ENCODE data around the gene SHOC1. TPM values are rescaled to one million over a fixed set of nuclear protein-coding genes. Genes with fewer than 3 reads are reported as not detected.

The SHOC1 gene
- total RNA-seq, 1 experiment from 2014 or later: not detected

DNA sequence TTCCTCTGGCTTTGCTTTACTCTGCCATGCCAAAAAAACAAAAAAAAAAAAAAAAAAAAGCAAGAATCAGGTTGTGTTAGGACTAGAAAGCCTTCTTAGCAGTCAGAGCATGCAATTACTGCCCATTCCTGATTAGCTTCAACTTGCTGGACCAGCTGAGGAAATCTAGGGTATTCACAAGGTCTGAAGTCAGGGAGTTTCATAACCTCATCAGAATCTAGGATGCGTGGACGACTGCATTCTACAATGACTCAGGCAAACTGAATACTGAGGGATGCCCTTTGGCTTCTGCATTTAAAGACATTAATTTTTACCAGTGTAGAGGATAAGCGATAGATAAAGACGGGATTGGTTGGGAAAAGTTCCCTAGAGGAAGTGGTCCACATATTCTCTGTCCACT is 39.2 kb upstream of the SHOC1 start:
- Histone ChIP-seq H3K9ac (ENCODE audit: low read length) (no peak overlapping the region), H3K9me3 (ENCODE audit: low read length) (no peaks in the 10 kb centered on the region), H3K4me3 (ENCODE audit: low read length) (no peak overlapping the region), H3K36me3 (ENCODE audit: insufficient read depth, low read length) (no peaks in the 10 kb centered on the region), H4K20me1 (ENCODE audit: insufficient read depth, low read depth, low read length) (no peaks in the 10 kb centered on the region), H3K27ac (ENCODE audit: low read length) (no peak overlapping the region), H3K4me2 (ENCODE audit: low read depth, low read length, poor library complexity, severe bottlenecking) (no peak overlapping the region), H3K79me2 (ENCODE audit: low read length) (no peaks in the 10 kb centered on the region), H3K27me3 (ENCODE audit: low read length) (no peaks in the 10 kb centered on the region), H3K4me1 (ENCODE audit: low read length) (no peaks in the 10 kb centered on the region), H2AFZ (ENCODE audit: low read length) (no peak overlapping the region), H3K9me2 (replicated peaks; ENCODE audit: insufficient read depth, low read length) (no peaks in the 10 kb centered on the region)
- no peak for DNase-seq

DNA sequence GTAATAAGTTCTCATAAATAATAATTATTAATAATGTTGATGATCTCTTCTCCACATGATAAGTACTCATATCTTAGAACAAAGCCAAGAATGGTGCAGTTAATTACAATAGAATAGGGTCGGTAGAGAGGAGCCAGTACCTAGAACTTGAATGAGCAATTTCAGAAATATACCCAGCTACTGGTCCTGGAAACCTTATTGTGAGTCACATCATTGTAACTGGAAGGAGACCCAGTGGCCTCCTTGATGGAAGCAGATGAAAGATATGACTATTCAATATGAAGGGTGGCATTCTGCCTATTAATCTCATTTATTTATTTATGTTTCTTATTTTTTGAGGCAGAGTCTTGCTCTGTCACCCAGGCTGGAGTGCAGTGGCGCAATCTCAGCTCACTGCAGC is 37.7 kb upstream of the SHOC1 start:
- no peak overlapping the region for H3K4me2 ChIP-seq (ENCODE audit: low read depth, low read length, poor library complexity, severe bottlenecking)
- DNase-seq: no peak
- no peak overlapping the region for H3K27ac ChIP-seq (ENCODE audit: low read length)

DNA sequence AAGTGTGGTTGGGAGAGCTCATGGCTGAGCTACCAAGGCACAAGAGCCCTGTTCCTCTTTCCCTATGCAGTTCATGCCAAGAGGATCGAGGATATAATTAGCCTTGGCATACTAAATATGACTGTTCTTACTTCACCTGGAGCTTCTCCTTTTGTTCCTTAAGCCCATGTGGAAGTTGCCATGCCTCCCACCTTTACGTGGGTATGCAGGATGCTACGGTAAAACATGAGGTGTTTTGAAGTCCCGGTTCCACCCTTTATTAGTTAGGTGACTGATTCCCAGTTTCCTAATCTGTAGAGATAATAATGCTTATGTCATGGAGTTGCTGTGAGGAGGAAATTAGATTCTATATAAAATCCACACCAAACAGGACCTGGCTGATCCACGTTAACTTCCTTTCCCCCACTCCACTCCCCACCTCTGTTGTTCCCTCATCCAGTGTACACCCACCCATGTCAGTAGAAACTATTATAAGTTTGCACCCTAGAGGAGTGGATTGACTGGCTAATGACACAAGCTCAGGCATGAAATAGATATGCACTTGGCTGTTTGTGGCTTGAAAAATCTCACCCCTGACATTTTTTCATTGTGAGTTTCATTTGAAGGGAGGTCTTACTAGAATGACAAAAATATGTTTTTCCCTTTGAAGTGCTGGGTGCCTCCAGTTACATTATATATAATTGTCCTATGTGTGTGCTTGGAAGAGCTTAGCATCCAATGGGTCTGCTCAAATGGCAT is 36.8 kb upstream of the SHOC1 start:
- Histone ChIP-seq H3K4me1 (ENCODE audit: low read length) (no peaks in the 10 kb centered on the region), H4K20me1 (ENCODE audit: insufficient read depth, low read depth, low read length) (no peaks in the 10 kb centered on the region), H3K27me3 (ENCODE audit: low read length) (no peaks in the 10 kb centered on the region), H3K4me2 (ENCODE audit: low read depth, low read length, poor library complexity, severe bottlenecking) (no peak overlapping the region), H3K4me3 (ENCODE audit: low read length) (no peak overlapping the region), H3K79me2 (ENCODE audit: low read length) (no peaks in the 10 kb centered on the region), H3K9me2 (replicated peaks; ENCODE audit: insufficient read depth, low read length) (no peaks in the 10 kb centered on the region), H2AFZ (ENCODE audit: low read length) (no peak overlapping the region), H3K9ac (ENCODE audit: low read length) (no peak overlapping the region), H3K9me3 (ENCODE audit: low read length) (no peaks in the 10 kb centered on the region), H3K27ac (ENCODE audit: low read length) (no peak overlapping the region), H3K36me3 (ENCODE audit: insufficient read depth, low read length) (no peaks in the 10 kb centered on the region)
- DNase-seq: no peak

More for the DNA sequence above, 37.7 kb upstream of the SHOC1 start:
- H3K9me3 ChIP-seq (ENCODE audit: low read length): no peaks in the 10 kb centered on the region
- H3K9me2 ChIP-seq (replicated peaks; ENCODE audit: insufficient read depth, low read length): no peaks in the 10 kb centered on the region
- no peaks in the 10 kb centered on the region for H3K27me3 ChIP-seq (ENCODE audit: low read length)
- H3K9ac ChIP-seq (ENCODE audit: low read length): no peak overlapping the region
- H3K4me3 ChIP-seq (ENCODE audit: low read length): no peak overlapping the region
- H3K4me1 ChIP-seq (ENCODE audit: low read length): no peaks in the 10 kb centered on the region
- H3K79me2 ChIP-seq (ENCODE audit: low read length): no peaks in the 10 kb centered on the region
- no peaks in the 10 kb centered on the region for H4K20me1 ChIP-seq (ENCODE audit: insufficient read depth, low read depth, low read length)
- H2AFZ ChIP-seq (ENCODE audit: low read length): no peak overlapping the region
- H3K36me3 ChIP-seq (ENCODE audit: insufficient read depth, low read length): no peaks in the 10 kb centered on the region

DNA sequence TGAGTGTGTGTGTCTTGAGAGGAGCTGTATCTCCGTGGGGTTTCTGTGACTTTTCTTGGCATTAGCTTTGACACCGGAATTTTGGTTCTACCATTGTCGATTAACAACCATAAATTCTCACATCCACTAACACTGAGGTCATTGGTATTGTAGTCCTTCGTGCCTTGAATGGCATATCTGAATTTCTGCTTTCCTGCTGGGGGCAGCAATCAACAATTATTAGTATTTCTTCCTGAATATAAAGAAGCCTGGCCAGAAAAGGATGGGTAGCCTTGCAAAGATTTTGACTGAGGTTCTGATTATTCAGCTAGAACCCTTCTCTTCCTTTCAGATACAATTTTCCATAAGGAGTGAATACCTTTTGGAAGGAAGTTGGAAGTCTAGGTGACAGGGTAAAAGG is 33.5 kb upstream of the SHOC1 start:
- no peak for DNase-seq
- Histone ChIP-seq H3K9me3 (ENCODE audit: low read length) (no peaks in the 10 kb centered on the region), H3K4me2 (ENCODE audit: low read depth, low read length, poor library complexity, severe bottlenecking) (no peak overlapping the region), H3K27me3 (ENCODE audit: low read length) (no peaks in the 10 kb centered on the region), H3K79me2 (ENCODE audit: low read length) (no peaks in the 10 kb centered on the region), H3K9ac (ENCODE audit: low read length) (no peak overlapping the region), H3K9me2 (replicated peaks; ENCODE audit: insufficient read depth, low read length) (no peaks in the 10 kb centered on the region), H3K27ac (ENCODE audit: low read length) (no peak overlapping the region), H3K4me1 (ENCODE audit: low read length) (no peaks in the 10 kb centered on the region), H4K20me1 (ENCODE audit: insufficient read depth, low read depth, low read length) (no peaks in the 10 kb centered on the region), H2AFZ (ENCODE audit: low read length) (no peak overlapping the region), H3K36me3 (ENCODE audit: insufficient read depth, low read length) (no peaks in the 10 kb centered on the region), H3K4me3 (ENCODE audit: low read length) (no peak overlapping the region)

DNA sequence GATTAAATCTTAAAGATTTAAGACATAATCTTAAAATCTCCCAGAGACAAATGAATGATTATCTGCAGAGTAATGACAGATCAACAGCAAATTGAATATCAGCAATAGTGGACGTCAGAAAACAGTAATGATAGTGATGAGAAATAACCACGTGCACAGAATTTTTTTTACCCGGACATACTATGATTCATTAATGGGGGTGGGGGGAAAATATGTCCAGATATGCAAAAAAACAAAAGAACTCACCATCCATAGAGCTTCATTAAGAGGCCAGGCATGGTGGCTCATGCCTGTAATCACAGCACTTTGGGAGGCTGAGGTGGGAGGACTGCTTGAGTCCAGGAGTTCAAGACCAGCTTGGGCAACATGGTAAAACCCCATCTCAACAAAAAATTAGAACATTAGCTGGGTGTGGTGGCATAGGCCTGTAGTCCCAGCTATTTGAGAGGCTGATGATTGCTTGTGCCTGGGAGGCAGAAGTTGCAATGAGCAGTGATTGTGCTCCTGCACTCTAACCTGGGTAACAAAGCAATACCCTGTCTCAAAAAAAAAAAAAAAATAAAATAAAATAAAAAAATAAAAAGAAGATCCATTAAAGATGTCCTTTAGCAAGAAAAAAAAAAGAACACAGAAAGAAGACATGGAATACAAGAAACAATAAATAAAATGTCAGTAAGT is 30.9 kb upstream of the SHOC1 start:
- Histone ChIP-seq H3K36me3 (ENCODE audit: insufficient read depth, low read length) (no peaks in the 10 kb centered on the region), H3K9me3 (ENCODE audit: low read length) (no peaks in the 10 kb centered on the region), H3K27me3 (ENCODE audit: low read length) (no peaks in the 10 kb centered on the region), H3K79me2 (ENCODE audit: low read length) (no peaks in the 10 kb centered on the region), H3K4me1 (ENCODE audit: low read length) (no peaks in the 10 kb centered on the region), H3K9ac (ENCODE audit: low read length) (no peak overlapping the region), H3K4me3 (ENCODE audit: low read length) (no peak overlapping the region), H4K20me1 (ENCODE audit: insufficient read depth, low read depth, low read length) (no peaks in the 10 kb centered on the region), H2AFZ (ENCODE audit: low read length) (no peak overlapping the region), H3K4me2 (ENCODE audit: low read depth, low read length, poor library complexity, severe bottlenecking) (no peak overlapping the region), H3K27ac (ENCODE audit: low read length) (no peak overlapping the region), H3K9me2 (replicated peaks; ENCODE audit: insufficient read depth, low read length) (no peaks in the 10 kb centered on the region)
- no peak for DNase-seq

- Histone ChIP-seq H3K9me2 (replicated peaks; ENCODE audit: insufficient read depth, low read length) (no peaks in the 10 kb centered on the region), H3K4me1 (ENCODE audit: low read length) (no peaks in the 10 kb centered on the region), H3K27me3 (ENCODE audit: low read length) (no peaks in the 10 kb centered on the region), H3K4me2 (ENCODE audit: low read depth, low read length, poor library complexity, severe bottlenecking) (no peak overlapping the region), H3K9ac (ENCODE audit: low read length) (no peak overlapping the region), H3K27ac (ENCODE audit: low read length) (no peak overlapping the region), H3K79me2 (ENCODE audit: low read length) (no peaks in the 10 kb centered on the region), H3K9me3 (ENCODE audit: low read length) (no peaks in the 10 kb centered on the region), H3K36me3 (ENCODE audit: insufficient read depth, low read length) (no peaks in the 10 kb centered on the region), H4K20me1 (ENCODE audit: insufficient read depth, low read depth, low read length) (no peaks in the 10 kb centered on the region), H2AFZ (ENCODE audit: low read length) (no peak overlapping the region), H3K4me3 (ENCODE audit: low read length) (no peak overlapping the region)
- DNase-seq: no peak
Observed at GRCh38 chr9:111821006-111821528, 26.3 kb upstream of the SHOC1 start.

GRCh38 chr9:111819360-111819759 is 24.6 kb upstream of the SHOC1 start:
- H3K4me1 ChIP-seq (ENCODE audit: low read length): no peaks in the 10 kb centered on the region
- H3K9me3 ChIP-seq (ENCODE audit: low read length): no peaks in the 10 kb centered on the region
- H3K9ac ChIP-seq (ENCODE audit: low read length): no peak overlapping the region
- no peak overlapping the region for H2AFZ ChIP-seq (ENCODE audit: low read length)
- DNase-seq: no peak
- H3K79me2 ChIP-seq (ENCODE audit: low read length): no peaks in the 10 kb centered on the region
- no peaks in the 10 kb centered on the region for H3K27me3 ChIP-seq (ENCODE audit: low read length)
- no peaks in the 10 kb centered on the region for H3K36me3 ChIP-seq (ENCODE audit: insufficient read depth, low read length)
- H3K4me2 ChIP-seq (ENCODE audit: low read depth, low read length, poor library complexity, severe bottlenecking): no peak overlapping the region
- no peaks in the 10 kb centered on the region for H4K20me1 ChIP-seq (ENCODE audit: insufficient read depth, low read depth, low read length)
- H3K4me3 ChIP-seq (ENCODE audit: low read length): no peak overlapping the region
- H3K9me2 ChIP-seq (replicated peaks; ENCODE audit: insufficient read depth, low read length): no peaks in the 10 kb centered on the region
- H3K27ac ChIP-seq (ENCODE audit: low read length): no peak overlapping the region

DNA sequence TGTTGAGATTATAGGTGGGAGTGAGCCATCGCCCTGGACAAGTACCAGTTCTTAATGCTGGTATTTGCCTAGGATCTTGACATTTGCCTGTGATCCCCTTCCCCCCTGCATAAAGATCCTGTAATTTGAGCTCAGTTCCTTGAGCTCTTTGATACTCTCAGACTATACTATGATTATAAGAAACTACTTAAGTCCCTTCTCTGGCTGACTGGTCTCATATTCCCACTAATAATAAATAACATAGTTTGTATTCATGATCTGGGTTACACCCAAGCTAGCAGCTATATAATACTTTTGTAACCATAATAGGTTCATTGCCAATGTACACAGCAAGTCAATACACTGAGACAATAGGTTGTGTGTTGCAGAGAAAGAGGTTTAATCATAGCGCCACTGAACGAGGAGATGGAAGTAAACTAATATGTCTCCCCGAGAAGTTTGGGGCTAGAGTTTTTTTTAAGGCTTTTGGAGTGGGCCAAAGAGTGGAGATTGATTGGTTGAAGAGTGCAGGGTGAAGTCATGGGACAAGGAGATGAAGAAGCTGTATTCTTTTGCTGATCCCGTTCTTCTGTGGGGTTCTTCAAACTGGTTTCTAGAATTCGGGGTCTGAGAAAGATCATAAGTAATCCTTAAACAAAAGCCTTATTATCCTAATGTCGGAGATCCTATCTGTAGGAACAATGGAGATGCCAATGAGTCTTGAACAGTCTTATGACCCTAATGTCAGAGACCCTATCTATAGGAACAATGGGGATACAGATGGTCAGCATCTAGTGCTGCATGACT is 20.7 kb upstream of the SHOC1 start:
- Histone ChIP-seq H3K27ac (ENCODE audit: low read length) (no peak overlapping the region), H3K36me3 (ENCODE audit: insufficient read depth, low read length) (no peaks in the 10 kb centered on the region), H3K4me2 (ENCODE audit: low read depth, low read length, poor library complexity, severe bottlenecking) (no peak overlapping the region), H3K27me3 (ENCODE audit: low read length) (no peaks in the 10 kb centered on the region), H2AFZ (ENCODE audit: low read length) (no peak overlapping the region), H3K9ac (ENCODE audit: low read length) (no peak overlapping the region), H3K9me2 (replicated peaks; ENCODE audit: insufficient read depth, low read length) (no peaks in the 10 kb centered on the region), H4K20me1 (ENCODE audit: insufficient read depth, low read depth, low read length) (no peaks in the 10 kb centered on the region), H3K4me1 (ENCODE audit: low read length) (no peaks in the 10 kb centered on the region), H3K4me3 (ENCODE audit: low read length) (no peak overlapping the region), H3K9me3 (ENCODE audit: low read length) (no peaks in the 10 kb centered on the region), H3K79me2 (ENCODE audit: low read length) (no peaks in the 10 kb centered on the region)
- no peak for DNase-seq

All from Karpas-422 (cell line).